Measurements from ENCODE around the gene L3MBTL3.

The L3MBTL3 gene

DNA sequence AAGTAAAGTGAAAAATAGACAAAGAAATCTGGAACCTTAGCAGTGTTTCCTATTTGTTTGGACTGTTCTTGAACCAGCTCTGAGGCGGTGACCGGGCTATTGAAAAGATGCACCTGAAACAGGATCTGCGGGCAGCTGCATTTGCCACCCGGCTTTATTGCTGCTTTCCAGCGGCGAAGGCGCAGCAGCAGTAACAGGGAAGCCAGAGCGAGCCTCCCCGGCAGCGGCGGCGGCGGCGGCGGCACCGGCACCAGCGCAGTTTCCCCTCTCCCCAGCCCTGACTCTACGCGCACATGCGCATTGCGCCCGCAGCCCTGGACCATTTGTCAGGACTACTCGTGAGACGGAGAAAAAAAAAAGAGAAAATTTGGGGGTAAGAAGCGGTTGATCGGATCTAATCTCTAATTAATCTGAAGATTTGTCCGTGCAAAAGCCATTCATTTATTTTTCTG is at the start of gene L3MBTL3:
TSS of gene L3MBTL3 (plus strand) at position 290 of the 452 bp plus-strand sequence. CDS start 24,119 bp downstream, outside the sequence.
- DNase-seq (ENCODE audit: low read depth in 1 of 2, low spot score in 1 of 2) = peak; percentile 72 to 78

- DNase-seq (ENCODE audit: low read depth in 1 of 2, low spot score in 1 of 2) = no peak
Measured at GRCh38 chr6:129969064-129969463, 49.3 kb upstream of the L3MBTL3 start.

DNA sequence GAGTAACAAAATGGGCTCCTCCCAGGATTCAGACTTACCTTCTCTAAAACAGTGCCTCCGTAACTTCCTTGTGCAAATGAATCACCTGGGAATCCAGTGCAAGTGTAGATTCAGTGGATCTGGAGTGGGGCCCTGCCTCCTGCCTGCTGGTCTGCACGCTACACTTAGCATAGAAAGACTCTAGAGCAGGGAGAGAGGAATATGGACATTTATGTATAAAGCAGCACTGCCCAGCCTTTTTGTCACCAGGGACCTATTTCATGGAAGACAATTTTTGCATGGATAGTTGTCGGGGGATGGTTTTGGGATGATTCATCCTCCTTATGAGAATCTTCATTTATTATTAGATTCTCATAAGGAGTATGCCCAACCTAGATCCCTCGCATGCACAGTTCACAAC is 42.3 kb upstream of the L3MBTL3 start:
- no peak for DNase-seq (ENCODE audit: low read depth in 1 of 2, low spot score in 1 of 2)

- no peak for DNase-seq (ENCODE audit: low read depth in 1 of 2, low spot score in 1 of 2)
Measured at GRCh38 chr6:129978148-129978916, 40.0 kb upstream of the L3MBTL3 start.

- DNase-seq (ENCODE audit: low read depth in 1 of 2, low spot score in 1 of 2) = no peak
Measured at GRCh38 chr6:129980821-129981220, 37.6 kb upstream of the L3MBTL3 start.

DNA sequence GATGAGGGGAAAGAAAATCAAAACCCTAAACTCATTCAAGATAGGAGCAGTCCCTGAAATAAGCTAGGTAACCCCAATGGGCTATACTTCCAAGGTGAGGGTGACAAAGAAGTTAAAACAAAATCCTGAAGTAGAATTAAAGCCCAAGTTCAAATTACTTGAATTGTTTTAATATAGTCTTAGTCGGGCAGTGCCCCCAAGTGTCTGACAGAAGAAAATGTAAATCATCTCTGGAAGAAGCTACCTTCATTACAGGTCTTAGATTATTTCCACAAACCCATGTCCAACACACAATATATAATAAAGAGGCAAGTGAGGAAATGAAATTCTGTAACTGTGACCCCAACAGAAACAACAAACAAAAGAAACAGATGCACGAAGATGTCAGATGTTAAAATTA is 36.8 kb upstream of the L3MBTL3 start:
- DNase-seq (ENCODE audit: low read depth in 1 of 2, low spot score in 1 of 2) = no peak

GRCh38 chr6:129989396-129989795 is 29.0 kb upstream of the L3MBTL3 start:
- no peak for DNase-seq (ENCODE audit: low read depth in 1 of 2, low spot score in 1 of 2)

GRCh38 chr6:129992881-129993280 is 25.5 kb upstream of the L3MBTL3 start:
- no peak for DNase-seq (ENCODE audit: low read depth in 1 of 2, low spot score in 1 of 2)

DNA sequence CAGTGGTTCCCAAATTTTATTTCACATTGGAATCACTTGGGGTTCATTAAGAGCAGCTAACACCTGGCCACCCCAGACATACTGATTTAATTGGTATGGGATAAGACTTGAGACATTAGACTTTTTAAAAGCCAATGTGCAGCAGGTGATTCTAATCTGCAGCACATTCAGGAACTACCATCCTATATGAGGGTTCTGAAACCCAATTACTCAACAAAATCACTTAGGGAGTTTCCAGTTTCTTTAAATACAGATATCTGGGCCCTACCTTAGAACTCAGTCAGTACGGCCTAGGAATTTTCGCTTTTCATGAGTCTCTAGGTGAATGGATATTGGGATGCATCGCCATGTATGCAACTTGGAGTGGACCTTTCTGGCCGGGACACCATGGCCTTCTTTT is 24.0 kb upstream of the L3MBTL3 start:
- no peak for DNase-seq (ENCODE audit: low read depth in 1 of 2, low spot score in 1 of 2)

GRCh38 chr6:129996387-129996786 is 22.0 kb upstream of the L3MBTL3 start:
- DNase-seq (ENCODE audit: low read depth in 1 of 2, low spot score in 1 of 2) = no peak

- DNase-seq (ENCODE audit: low read depth in 1 of 2, low spot score in 1 of 2) = no peak
Measured at GRCh38 chr6:130000526-130001421, 17.6 kb upstream of the L3MBTL3 start.

- DNase-seq (ENCODE audit: low read depth in 1 of 2, low spot score in 1 of 2) = no peak
Measured at GRCh38 chr6:130008236-130008873, 10.0 kb upstream of the L3MBTL3 start.

- no peak for DNase-seq (ENCODE audit: low read depth in 1 of 2, low spot score in 1 of 2)
Measured at GRCh38 chr6:130009146-130009545, 9.2 kb upstream of the L3MBTL3 start.

DNA sequence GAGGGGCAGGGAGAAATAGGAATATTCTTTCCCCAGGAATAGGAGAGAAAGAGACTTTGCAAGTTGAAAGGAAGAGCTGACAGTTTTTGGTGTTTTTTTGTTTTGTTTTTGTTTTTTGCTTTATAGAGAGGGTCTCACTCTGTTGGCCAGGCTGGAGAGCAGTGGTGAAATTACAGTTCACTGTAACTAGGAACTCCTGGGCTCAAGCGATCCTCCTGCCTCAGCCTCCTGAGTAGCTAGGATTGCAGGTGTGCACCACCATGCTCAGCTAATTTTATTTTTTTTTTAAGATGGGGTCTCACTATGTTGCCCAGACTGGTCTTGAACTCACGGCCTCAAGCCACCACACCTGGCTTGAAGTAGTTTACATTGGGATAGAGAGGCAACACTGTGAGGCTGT is 8.0 kb upstream of the L3MBTL3 start:
- DNase-seq (ENCODE audit: low read depth in 1 of 2, low spot score in 1 of 2) = no peak

DNA sequence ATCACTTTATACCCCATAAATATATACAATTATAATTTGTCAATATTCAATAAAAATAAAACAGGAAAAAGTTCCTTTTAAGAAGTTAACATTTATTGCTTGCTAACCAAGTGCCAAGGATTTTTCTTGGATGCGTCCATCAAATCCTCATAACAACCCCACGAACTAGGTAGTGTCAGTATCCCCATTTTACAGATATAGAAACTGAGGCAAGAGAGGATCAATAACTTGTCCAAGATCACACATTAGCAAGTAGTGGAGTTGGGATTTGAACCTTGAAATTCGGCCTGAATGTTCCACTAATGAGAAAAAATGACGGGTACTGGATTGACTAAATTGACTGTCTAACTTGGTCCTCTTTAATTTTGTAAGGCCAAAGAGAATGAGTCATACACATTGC is 5.7 kb upstream of the L3MBTL3 start:
- no peak for DNase-seq (ENCODE audit: low read depth in 1 of 2, low spot score in 1 of 2)

DNA sequence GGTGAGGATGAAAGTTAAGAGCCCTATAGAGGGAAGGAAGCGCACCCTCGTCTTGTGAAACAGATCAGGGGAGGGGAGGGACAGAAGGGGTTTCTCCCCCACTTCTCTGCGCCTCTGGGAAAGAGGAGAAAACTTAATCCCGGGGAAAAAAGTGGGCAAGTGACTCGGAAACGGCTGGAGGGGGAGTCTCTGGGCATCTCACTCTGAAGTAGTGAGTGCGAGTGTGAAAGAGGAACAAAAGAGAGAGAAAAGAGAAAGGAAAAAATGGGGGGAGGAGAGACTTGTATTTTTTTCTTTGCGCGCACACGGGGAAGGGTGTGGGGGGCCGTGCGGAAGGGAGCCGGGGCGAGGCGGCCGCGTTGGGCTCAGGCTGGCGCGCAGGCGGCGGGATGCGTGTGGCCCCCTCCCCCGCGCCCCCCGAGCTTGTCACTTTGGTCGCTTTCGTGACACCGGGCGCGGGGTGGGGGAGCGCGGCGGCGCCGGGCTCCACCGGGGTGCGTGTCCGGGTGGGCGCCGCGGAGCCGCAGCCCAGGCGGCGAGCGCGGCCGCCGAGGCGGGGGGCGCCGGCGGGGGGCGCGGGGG is 454 bp downstream of the L3MBTL3 start:
- DNase-seq (ENCODE audit: low read depth in 1 of 2, low spot score in 1 of 2) = peak in 1 of 2 donors; percentile 3

- DNase-seq (ENCODE audit: low read depth in 1 of 2, low spot score in 1 of 2) = peak in 1 of 2 donors; percentile 22
Measured at GRCh38 chr6:130019326-130020072, 1.1 kb downstream of the L3MBTL3 start.

DNA sequence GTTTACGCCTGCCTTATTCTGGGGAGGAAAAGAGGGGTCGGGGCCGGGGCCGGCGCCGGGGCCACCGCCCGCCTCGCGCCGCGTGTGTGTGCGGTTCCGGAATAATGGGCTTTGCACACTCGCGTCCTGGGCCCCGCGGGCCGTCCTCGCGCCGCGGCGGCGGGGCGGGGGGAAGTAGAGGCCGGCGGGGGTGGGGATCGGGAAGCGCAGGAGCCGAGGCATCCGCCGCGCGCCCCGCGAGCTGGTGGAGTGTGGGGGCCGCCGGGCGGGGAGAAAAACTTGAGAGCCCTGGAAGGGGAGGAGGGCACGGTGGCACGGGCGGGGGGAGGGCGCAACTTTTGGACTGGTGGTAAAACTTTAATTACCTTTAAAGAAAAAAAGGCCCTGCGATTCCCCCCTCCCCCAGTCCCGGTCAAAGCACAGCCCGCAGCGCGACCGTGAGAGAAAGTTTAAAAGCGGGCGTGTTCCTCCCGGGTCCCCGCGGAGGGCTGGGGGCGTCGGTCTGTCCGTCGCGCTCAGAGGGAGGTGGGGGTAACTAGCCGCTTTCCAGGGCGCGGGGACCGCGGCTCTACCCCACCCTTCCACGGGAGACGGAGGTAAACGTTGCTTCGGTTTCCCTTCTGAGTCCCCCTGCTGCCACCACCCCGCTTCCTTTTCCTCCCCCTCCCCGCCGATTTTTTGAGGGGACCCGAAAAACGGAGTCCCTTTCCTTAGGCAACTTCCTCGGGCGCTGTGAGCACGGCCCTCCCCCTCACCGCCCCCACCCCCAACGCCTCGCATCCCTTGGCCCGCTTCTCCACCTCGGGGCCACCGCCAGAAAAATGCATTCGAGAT is 1.9 kb downstream of the L3MBTL3 start:
- DNase-seq (ENCODE audit: low read depth in 1 of 2, low spot score in 1 of 2) = peak in 1 of 2 donors; percentile 15

DNA sequence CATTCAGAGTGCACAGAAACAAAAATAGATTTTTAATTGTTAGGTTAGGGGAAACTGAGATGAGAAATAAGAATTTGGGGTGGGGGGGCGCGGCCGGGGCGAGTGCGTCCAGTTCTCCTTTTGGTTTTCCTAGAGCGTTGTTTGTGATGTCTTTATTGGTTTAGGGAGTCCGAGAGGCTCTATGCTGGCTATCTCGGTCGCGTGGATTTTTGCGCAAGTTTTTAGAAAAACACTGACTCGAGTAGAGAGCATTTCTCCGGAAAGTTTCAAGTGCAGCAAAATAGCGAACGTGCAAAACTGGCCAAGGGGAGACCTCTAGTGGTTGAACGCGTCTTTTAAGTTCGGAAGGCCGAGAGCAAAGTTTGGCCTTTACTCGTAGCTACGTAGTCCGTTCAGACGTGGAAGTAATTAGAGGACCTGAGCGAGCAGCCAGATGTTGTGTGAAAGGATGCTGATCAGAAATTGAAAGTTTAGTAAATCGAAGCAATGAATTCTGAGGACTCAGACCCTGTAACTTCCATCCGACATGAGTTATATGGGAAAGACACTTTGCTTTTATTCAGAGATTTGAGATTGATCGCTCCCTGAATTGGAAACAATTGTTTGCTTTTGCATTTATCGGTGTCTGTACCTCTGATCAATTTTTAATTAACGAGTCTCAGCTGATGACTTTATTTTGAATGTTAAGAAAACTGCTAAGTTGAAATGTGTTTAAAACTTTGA is 2.7 kb downstream of the L3MBTL3 start:
- DNase-seq (ENCODE audit: low read depth in 1 of 2, low spot score in 1 of 2) = peak; percentile 48 to 73

All from activated CD4-positive, alpha-beta T cell treated with anti-CD3 and anti-CD28 coated beads, Interleukin-2, amount 50 U/mL, for 24 hours (primary cell).